ENCODE results near the gene DLGAP1.
A peak's percentile ranks its signal among the peaks of the same experiment; 100 is the strongest.

DLGAP1 gene

GRCh38 chr18:3449512-3450011 lies 1005.5 kb downstream of the DLGAP1 start:
- peaks cover 34% of the 10 kb centered on the region for H3K4me1 ChIP-seq (ENCODE audit: control insufficient read depth, insufficient read depth, low read length, poor library complexity, severe bottlenecking)
- DNase-seq = peak in 1 of 3 donors; percentile 76
- peak overlapping the region; percentile 99 for H3K27ac ChIP-seq (ENCODE audit: insufficient read depth, low read length, poor library complexity, severe bottlenecking)
- no peaks in the 10 kb centered on the region for H3K27me3 ChIP-seq (replicated peaks; ENCODE audit: control insufficient read depth, insufficient read depth, low read length, poor library complexity, severe bottlenecking)
- no peaks in the 10 kb centered on the region for H3K9me3 ChIP-seq (ENCODE audit: control insufficient read depth, low read length)
- no peaks in the 10 kb centered on the region for H3K36me3 ChIP-seq (ENCODE audit: control insufficient read depth, insufficient read depth, low read length)
- H3K4me3 ChIP-seq (ENCODE audit: insufficient read depth, low read depth, low read length, poor library complexity, severe bottlenecking) = peak overlapping the region; percentile 71

GRCh38 chr18:3448838-3449511 lies 1006.1 kb downstream of the DLGAP1 start:
- Histone ChIP-seq H3K4me3 (ENCODE audit: insufficient read depth, low read depth, low read length, poor library complexity, severe bottlenecking) (peak overlapping the region; percentile 59), H3K4me1 (ENCODE audit: control insufficient read depth, insufficient read depth, low read length, poor library complexity, severe bottlenecking) (peaks cover 34% of the 10 kb centered on the region), H3K36me3 (ENCODE audit: control insufficient read depth, insufficient read depth, low read length) (no peaks in the 10 kb centered on the region), H3K27me3 (replicated peaks; ENCODE audit: control insufficient read depth, insufficient read depth, low read length, poor library complexity, severe bottlenecking) (no peaks in the 10 kb centered on the region), H3K27ac (ENCODE audit: insufficient read depth, low read length, poor library complexity, severe bottlenecking) (peak overlapping the region; percentile 99), H3K9me3 (ENCODE audit: control insufficient read depth, low read length) (no peaks in the 10 kb centered on the region)
- peak; percentile 67 to 80 (median 70) for DNase-seq

GRCh38 chr18:3447895-3448837 lies 1006.9 kb downstream of the DLGAP1 start:
- Histone ChIP-seq H3K4me3 (ENCODE audit: insufficient read depth, low read depth, low read length, poor library complexity, severe bottlenecking) (peak overlapping the region; percentile 59), H3K9me3 (ENCODE audit: control insufficient read depth, low read length) (no peaks in the 10 kb centered on the region), H3K36me3 (ENCODE audit: control insufficient read depth, insufficient read depth, low read length) (no peaks in the 10 kb centered on the region), H3K4me1 (ENCODE audit: control insufficient read depth, insufficient read depth, low read length, poor library complexity, severe bottlenecking) (peaks cover 34% of the 10 kb centered on the region), H3K27ac (ENCODE audit: insufficient read depth, low read length, poor library complexity, severe bottlenecking) (peak overlapping the region; percentile 99), H3K27me3 (replicated peaks; ENCODE audit: control insufficient read depth, insufficient read depth, low read length, poor library complexity, severe bottlenecking) (no peaks in the 10 kb centered on the region)
- DNase-seq = peak; percentile 75 to 83 (median 78)

GRCh38 chr18:3447068-3447894 lies 1007.8 kb downstream of the DLGAP1 start:
- Histone ChIP-seq H3K27me3 (replicated peaks; ENCODE audit: control insufficient read depth, insufficient read depth, low read length, poor library complexity, severe bottlenecking) (no peaks in the 10 kb centered on the region), H3K4me3 (ENCODE audit: insufficient read depth, low read depth, low read length, poor library complexity, severe bottlenecking) (peak overlapping the region; percentile 59), H3K27ac (ENCODE audit: insufficient read depth, low read length, poor library complexity, severe bottlenecking) (peak overlapping the region; percentile 99), H3K4me1 (ENCODE audit: control insufficient read depth, insufficient read depth, low read length, poor library complexity, severe bottlenecking) (peaks cover 29% of the 10 kb centered on the region), H3K36me3 (ENCODE audit: control insufficient read depth, insufficient read depth, low read length) (no peaks in the 10 kb centered on the region), H3K9me3 (ENCODE audit: control insufficient read depth, low read length) (no peaks in the 10 kb centered on the region)
- DNase-seq = no peak

All from effector memory CD4-positive, alpha-beta T cell (primary cell).